Fibroblast of villous mesenchyme (primary cell): Measurements from ENCODE around the gene MICAL3. TPM values are rescaled to one million over a fixed set of nuclear protein-coding genes. Genes with fewer than 3 reads are reported as not detected.
A peak's percentile ranks its signal among the peaks of the same experiment; 100 is the strongest.

ENCODE experiments used
- DNase-seq: peaks from one replicate; pipeline ENCODE4 v3.0.0-alpha.2; 2010; ENCODE audit warnings: low read depth
- H3K4me3 ChIP-seq: 2 replicates; pipeline ENCODE4 v1.5.1; 2011; ENCODE audit warnings: low read depth, mild to moderate bottlenecking, low read length
- total RNA-seq: library from RNA; depleted of rRNA; stranded (reverse); fragments of >200 nt; gene quantifications from 2 replicates; pipeline ENCODE4 v1.2.3, GENCODE V29; 2012
- TF ChIP-seq, protein P1 (sequence below): IDR thresholded peaks from 2 replicates; pipeline ENCODE4 v1.5.1; 2012; ENCODE audit warnings: low read depth, mild to moderate bottlenecking, low read length; ENCODE audit not compliant: insufficient read depth

Gene MICAL3
- total RNA-seq, 1 donor: 39.7 TPM

DNA sequence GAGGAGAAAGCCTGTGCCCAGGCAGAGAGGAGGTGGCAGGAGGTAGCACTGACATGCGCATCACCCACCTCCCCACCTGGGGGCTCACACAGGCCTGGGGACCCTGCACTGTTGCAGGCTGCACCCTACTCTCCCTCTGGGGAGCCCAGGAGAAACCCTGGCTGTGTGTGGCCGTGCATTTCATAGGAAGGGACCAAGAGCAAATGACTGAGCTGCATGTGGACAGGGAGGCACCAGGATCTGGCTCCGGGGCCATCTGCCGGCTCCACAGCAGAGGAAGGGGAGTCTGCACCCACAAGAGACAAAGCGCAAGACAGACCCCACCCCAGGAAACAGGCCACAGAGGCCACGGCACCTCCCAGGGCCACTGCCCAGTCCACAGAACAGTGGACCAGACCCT, 272.8 kb downstream of the MICAL3 start:
- DNase-seq: no peak

DNA sequence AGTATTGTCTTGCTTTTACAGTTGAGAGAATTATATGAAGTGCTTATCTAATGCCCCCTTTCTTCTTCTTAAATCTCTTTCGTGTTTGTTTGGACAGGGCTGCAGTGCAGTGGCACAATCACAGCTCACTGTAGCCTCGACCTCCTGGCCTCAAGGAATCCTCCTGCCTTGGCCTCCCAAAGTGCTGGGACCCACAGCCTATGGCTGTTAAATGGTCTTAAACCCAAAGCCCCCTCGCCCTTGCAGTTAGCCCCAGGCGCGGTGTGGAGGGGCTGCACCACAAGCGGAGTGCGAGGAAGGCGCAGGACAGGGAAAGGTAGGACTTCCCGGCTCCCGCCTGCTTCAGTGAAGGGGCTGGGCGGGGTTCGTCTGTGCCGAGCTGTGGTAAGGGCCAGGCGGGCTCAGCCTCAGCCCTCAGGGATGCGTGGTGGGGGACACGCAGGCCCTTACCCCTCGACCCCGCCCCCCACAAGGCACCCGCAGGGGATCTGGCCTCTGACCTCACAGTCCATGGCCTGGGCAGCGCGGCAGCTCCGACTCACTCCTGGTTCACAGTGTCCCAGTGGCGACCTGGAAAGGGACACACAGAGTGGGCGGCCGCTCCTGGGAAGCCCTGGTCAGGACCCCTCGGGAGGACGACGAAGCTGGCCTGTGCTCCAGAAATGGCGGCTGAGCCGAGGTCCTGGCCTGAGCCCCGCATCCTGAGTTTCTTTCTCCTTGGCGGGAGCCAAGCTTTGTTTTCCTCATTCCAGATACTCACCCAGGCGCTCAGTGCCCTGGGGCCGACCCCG, 274.6 kb downstream of the MICAL3 start:
- no peak for DNase-seq
- TF ChIP-seq, protein P1, sequence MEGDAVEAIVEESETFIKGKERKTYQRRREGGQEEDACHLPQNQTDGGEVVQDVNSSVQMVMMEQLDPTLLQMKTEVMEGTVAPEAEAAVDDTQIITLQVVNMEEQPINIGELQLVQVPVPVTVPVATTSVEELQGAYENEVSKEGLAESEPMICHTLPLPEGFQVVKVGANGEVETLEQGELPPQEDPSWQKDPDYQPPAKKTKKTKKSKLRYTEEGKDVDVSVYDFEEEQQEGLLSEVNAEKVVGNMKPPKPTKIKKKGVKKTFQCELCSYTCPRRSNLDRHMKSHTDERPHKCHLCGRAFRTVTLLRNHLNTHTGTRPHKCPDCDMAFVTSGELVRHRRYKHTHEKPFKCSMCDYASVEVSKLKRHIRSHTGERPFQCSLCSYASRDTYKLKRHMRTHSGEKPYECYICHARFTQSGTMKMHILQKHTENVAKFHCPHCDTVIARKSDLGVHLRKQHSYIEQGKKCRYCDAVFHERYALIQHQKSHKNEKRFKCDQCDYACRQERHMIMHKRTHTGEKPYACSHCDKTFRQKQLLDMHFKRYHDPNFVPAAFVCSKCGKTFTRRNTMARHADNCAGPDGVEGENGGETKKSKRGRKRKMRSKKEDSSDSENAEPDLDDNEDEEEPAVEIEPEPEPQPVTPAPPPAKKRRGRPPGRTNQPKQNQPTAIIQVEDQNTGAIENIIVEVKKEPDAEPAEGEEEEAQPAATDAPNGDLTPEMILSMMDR: no peak
- H3K4me3 ChIP-seq: no peak overlapping the region

More for the DNA sequence above, 272.8 kb downstream of the MICAL3 start:
- TF ChIP-seq, protein P1: no peak
- no peak overlapping the region for H3K4me3 ChIP-seq

DNA sequence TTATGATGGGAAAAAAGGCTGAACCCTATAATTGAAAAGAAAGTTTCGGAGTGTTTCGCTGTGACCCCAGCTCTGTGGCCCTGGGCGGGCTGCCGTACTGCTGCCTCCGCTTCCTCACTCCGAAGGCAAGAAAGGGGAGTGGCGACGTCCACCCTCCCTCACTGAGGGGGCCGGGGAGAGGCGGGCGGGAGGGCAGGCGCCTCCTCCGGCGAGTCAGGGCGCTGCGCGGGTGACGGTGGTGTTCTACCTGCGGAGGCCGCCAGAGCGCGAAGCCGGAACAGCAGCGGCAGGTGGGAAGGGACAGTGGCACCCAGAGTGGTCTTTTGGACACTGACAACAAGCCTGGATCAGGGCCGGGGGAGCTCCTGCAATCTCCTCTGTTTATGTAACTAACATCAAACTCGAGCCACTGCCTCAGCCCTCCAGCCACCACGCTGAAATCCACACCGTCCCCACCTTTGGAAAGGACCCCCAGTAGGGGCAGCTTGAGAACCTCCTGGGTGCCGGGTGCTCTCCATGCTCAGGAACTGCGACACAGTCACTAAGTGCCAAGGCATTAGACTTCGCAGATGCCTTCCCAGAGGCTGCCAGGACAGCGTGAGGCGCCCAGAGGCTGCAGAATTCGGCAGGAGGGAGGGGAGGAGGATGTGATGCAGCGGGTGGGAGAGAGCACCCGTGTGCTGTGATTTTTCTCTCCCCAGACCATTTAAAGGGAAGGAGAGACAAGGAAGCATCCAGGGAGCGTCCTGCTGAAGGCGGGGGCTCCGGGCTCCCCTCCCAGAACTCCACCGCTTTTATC, 275.6 kb downstream of the MICAL3 start:
- TF ChIP-seq, protein P1: peak; percentile 46
- peak overlapping the region; percentile 29 for H3K4me3 ChIP-seq
- peak; percentile 24 for DNase-seq

DNA sequence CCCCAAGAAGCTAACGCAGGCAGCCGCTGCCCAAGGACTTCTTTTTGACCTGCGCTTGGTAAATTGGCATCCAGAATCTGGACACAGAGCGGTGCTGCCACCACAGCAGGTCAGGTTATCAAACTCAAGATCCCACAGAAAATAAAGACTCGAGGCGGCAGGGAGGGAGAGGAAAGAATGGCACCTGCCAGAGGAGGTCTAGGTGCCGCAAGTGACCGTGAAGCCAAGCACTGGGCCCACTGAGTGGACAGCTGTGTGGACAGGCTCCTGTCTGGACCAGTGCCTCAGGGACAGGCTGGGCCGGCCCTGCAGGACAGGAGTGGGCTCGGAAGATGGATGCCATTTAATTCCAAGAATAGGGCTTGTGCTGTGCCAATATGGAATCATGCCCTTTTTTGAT, 277.4 kb downstream of the MICAL3 start:
- no peak for DNase-seq

DNA sequence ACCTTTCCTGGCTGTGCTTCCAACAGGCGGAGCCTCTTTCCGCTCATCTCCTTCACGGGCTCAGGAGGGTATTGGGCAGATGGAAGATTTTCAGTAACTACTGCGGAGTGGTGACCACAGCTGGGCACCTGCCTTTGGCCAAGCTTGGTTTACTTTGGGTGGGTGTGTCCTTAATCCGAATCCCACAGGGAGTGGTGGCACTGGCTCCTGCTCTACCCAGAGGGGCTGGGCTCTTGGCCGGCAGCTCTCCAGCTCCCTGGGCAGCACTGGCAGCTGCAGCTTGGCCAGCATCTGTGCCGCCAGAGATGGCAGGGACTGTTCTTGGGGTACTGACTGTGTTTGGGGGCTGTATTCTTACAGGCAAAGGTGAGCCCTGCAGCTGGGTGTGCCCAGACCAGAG, 279.9 kb downstream of the MICAL3 start:
- TF ChIP-seq, protein P1: no peak
- no peak overlapping the region for H3K4me3 ChIP-seq
- DNase-seq: no peak

More for the DNA sequence above, 277.4 kb downstream of the MICAL3 start:
- H3K4me3 ChIP-seq: no peak overlapping the region
- TF ChIP-seq, protein P1: no peak

DNA sequence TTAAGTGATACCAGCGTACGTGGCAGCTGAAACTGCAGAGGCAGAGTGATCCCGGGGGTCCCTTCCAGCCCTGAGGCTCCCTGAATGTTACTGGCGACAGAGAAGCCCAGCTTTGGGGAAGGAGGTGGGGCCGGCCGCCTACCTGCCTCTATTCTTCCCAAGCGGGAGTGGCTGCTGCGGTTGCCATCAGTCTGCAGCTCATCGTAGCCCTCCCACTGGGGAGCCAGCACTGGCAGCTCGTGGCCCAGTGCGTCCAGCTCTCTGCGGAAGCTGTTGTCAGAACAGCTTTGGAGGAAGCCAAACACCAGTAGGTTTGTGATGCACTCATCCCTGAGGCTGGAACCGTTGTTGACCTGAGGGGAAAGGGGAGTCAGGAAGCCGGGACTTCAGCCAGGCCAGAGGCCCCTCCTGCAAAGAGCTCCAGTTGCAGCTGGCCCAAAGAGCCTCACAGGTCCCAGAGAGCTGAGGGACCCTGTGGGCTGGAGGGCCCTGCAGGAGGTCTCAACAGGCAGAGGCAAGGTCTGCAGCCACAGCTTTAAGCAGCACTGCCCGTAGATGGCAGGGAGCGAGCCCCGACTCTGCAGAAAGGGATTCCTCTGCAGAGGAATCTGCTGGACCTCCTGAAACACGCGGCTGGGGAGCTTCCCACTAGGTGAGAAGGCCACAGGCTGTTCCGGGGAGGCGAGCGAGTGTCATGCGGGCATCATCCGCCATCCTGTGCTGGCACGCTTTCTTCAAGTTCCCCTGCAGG, 280.5 kb downstream of the MICAL3 start:
- DNase-seq: no peak
- TF ChIP-seq, protein P1: no peak
- H3K4me3 ChIP-seq: no peak overlapping the region
